ENCODE measurements around the gene SURF4. TPM values are rescaled to one million over a fixed set of nuclear protein-coding genes. Genes with fewer than 3 reads are reported as not detected.

The SURF4 gene
- total RNA-seq, 1 experiment from 2014 or later, result 134 TPM

- Histone ChIP-seq H4K20me1 (ENCODE audit: insufficient read depth) (no peaks in the 10 kb centered on the region), H2AFZ (ENCODE audit: low read depth, low read length, poor library complexity, severe bottlenecking) (no peak overlapping the region), H3K27ac (ENCODE audit: low read depth, low read length) (no peak overlapping the region), H3K9me3 (ENCODE audit: control insufficient read depth in 1 of 2, insufficient read depth in 1 of 2, low read depth in 1 of 2, low read length in 2 of 2) (no peaks in the 10 kb centered on the region), H3K9me2 (ENCODE audit: insufficient read depth) (no peaks in the 10 kb centered on the region), H3K36me3 (ENCODE audit: control insufficient read depth in 1 of 2, insufficient read depth in 2 of 2, low read length in 2 of 2) (peaks cover 28 to 39% of the 10 kb centered on the region in 2 experiments; a peak in 3 of 4 replicates), H3K4me1 (ENCODE audit: control insufficient read depth in 1 of 2, insufficient read depth in 2 of 2, low read length in 2 of 2) (peaks cover 0 to 5% of the 10 kb centered on the region in 2 experiments; a peak in 1 of 4 replicates), H3K4me3 (replicated peaks in 1 of 2; ENCODE audit: low read depth in 1 of 2, low read length in 2 of 2) (no peak overlapping the region), H3K4me2 (ENCODE audit: low read length) (no peak overlapping the region), H3K27me3 (ENCODE audit: insufficient read depth, low read length) (no peaks in the 10 kb centered on the region), H3K9ac (ENCODE audit: low read length) (no peak overlapping the region), H3K79me2 (ENCODE audit: insufficient read depth, low read length) (peaks cover 7% of the 10 kb centered on the region)
- POLR2A ChIA-PET, result no interaction called here
- TF ChIP-seq, protein P1, sequence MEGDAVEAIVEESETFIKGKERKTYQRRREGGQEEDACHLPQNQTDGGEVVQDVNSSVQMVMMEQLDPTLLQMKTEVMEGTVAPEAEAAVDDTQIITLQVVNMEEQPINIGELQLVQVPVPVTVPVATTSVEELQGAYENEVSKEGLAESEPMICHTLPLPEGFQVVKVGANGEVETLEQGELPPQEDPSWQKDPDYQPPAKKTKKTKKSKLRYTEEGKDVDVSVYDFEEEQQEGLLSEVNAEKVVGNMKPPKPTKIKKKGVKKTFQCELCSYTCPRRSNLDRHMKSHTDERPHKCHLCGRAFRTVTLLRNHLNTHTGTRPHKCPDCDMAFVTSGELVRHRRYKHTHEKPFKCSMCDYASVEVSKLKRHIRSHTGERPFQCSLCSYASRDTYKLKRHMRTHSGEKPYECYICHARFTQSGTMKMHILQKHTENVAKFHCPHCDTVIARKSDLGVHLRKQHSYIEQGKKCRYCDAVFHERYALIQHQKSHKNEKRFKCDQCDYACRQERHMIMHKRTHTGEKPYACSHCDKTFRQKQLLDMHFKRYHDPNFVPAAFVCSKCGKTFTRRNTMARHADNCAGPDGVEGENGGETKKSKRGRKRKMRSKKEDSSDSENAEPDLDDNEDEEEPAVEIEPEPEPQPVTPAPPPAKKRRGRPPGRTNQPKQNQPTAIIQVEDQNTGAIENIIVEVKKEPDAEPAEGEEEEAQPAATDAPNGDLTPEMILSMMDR (IDR thresholded peaks at IDR 0.05 in 2 of 3, conservative IDR thresholded peaks at IDR 0.05 in 1 of 3; ENCODE audit: borderline replicate concordance in 1 of 3, insufficient read depth in 1 of 3, low read depth in 2 of 3, low read length in 2 of 3), result peak; percentile 81 to 96 (median 93)
- TF ChIP-seq MAX (IDR thresholded peaks at IDR 0.05) (peak; percentile 28; the same call in 1 of the 2 replicates), RAD21 (IDR thresholded peaks at IDR 0.05; ENCODE audit: low read depth) (peak; percentile 67), POLR2A (IDR thresholded peaks at IDR 0.05; ENCODE audit: borderline replicate concordance, extremely low read depth, insufficient read depth, insufficient read length) (no peak), YY1 (IDR thresholded peaks at IDR 0.05; ENCODE audit: extremely low read depth, insufficient replicate concordance, low read depth, low read length) (peak; percentile 14), TCF7L2 (IDR thresholded peaks at IDR 0.05; ENCODE audit: borderline replicate concordance, extremely low read depth, insufficient read depth, insufficient read length) (no peak)
- RAD21 ChIA-PET (ENCODE audit: low non-redundant PET in 1 of 2, low total read pairs in 2 of 2, uncharacterized antibody in 2 of 2, unreplicated experiment in 2 of 2), result no interaction called here
- peak; percentile 85 for ATAC-seq
- intact Hi-C loops (cut with micrococcal nuclease), result loop anchor here (1.0 to 2.0 kb wide), 2 partner anchors 80 to 320 kb away; no protein-coding TSS in a partner anchor
- CTCF ChIA-PET, result no interaction called here
- no TSS peak for BruUV-seq (replicated peaks)
- DNase-seq (ENCODE audit: low read depth, low spot score), result peak; percentile 47
Observed at GRCh38 chr9:133406480-133407307, 30.8 kb upstream of the SURF4 start.

Measured in HCT116 (cell line).